KOPT-K1 (cell line): ENCODE measurements around the gene TOMM40L.
A peak's percentile ranks its signal among the peaks of the same experiment; 100 is the strongest.
"Not testable (repeated sequence)": the region's sequence is repeated elsewhere in the genome, so short reads cannot be mapped to it uniquely, and the experiment has no call there.

Source experiments
- H3K27ac ChIP-seq: fragments of 200-600 bp; sonication (generic); 2 replicates; pipeline ENCODE4 v1.5.1; 2016; ENCODE audit warnings: antibody characterized with exemption, mild to moderate bottlenecking, low read depth, low read length; ENCODE audit not compliant: poor library complexity, severe bottlenecking
- H3K36me3 ChIP-seq: fragments of 200-600 bp; sonication (generic); 2 replicates; pipeline ENCODE4 v1.5.1; 2017; ENCODE audit warnings: antibody characterized with exemption, mild to moderate bottlenecking, low read length, moderate library complexity; ENCODE audit not compliant: insufficient read depth
- H3K9me3 ChIP-seq: fragments of 200-600 bp; sonication (generic); 2 replicates; pipeline ENCODE4 v1.5.1; 2017; ENCODE audit warnings: antibody characterized with exemption, low read length, mild to moderate bottlenecking; ENCODE audit not compliant: insufficient read depth, poor library complexity, severe bottlenecking

The TOMM40L gene

DNA sequence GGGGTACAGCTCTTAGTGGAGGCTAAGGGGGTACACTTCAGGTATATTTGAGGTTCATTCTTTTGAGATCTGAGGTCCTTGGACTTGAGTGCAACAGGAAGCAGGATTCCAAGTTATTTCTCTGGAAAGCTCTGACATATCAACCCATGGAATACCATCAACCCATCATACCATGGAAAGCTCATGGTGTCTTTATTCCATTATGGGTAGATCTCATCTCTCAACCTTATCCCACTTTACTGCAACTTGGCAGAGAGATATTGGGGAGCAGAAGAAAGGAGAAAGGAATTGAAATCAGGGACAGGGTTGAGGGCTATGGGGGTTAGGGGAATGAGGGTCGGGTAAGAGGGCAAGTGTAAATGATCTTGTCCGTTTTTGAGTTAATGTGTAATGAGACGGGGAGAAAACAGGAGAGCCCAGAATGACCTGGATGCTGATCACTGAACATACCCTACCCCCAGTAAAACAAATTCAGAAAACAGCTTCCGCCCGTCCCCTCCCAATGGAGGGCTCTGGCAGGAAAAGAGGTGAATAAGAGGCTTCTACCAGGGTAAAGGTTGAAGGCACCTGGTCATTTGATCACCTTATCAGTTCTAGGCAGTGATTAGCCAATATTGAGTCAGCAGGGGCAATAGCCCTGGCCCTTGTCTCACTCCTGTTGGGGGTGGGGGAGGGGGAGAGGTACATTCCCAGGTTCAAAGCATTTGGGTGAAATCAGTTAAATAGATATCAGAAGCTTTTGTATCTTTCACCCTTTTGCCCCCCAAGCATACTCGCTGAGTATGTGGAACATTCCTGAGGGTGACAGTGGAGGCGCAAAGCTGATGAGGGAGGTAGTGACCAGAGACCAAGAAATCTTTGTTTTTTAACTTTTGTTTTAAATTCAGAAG is 1.8 kb upstream of the TOMM40L start:
- Histone ChIP-seq H3K9me3 (no peaks in the 10 kb centered on the region), H3K36me3 (peaks cover 12% of the 10 kb centered on the region), H3K27ac (no peak overlapping the region)

DNA sequence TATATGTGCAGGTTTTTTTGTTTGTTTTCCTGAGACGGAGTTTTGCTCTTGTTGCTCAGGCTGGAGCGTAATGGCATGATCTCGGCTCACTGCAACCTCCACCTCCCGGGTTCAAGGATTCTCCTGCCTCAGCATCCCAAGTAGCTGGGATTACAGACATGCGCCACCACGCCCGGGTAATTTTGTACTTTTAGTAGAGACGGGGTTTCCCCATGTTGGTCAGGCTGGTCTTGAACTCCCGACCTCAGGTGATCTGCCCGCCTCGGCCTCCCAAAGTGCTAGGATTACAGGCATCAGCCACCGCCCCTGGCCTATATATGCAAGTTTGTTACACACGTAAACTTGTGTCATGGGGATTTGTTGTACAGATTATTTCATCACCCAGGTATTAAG is 1.2 kb upstream of the TOMM40L start:
- Histone ChIP-seq H3K36me3 (peaks cover 18% of the 10 kb centered on the region), H3K27ac (peak overlapping the region; percentile 33)
- H3K9me3 ChIP-seq = not testable (repeated sequence)

DNA sequence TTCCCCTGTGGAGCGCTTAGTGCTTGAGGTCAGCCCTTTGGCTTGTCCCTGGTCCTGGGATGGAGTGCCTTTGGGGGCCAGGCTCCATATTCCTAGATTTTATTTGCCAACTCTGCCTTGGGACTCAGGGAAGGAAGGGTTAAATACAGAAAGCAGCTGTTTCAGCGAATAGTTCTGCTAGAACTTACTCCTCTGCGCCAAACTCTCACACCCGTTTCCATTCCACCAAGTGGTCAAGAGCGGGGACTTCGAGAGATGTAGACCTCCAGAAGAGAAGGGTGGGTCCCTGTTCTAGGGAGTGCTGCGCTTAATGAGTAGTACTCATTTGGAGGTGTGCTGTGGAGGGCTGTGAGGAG is 704 bp upstream of the TOMM40L start:
- Histone ChIP-seq H3K27ac (peak overlapping the region; percentile 33), H3K36me3 (peaks cover 23% of the 10 kb centered on the region), H3K9me3 (no peaks in the 10 kb centered on the region)

DNA sequence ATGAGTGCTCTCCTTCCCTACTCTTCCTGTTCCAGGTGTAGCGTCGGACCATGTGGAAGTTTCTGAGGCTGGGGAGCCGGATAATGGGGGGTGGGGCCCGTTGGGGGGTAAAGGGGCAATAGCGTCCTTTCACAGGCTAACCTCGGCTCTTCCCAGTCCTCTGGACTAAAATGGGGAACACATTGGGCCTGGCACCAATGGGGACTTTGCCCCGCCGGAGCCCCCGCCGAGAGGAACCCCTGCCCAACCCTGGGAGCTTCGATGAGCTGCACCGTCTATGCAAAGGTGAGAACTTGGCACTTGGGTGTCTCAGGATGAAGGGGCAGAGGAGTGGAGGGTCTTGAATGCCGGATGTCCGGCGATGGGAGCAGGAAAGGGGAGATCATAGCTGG is 456 bp downstream of the TOMM40L start:
- Histone ChIP-seq H3K9me3 (no peaks in the 10 kb centered on the region), H3K36me3 (peaks cover 25% of the 10 kb centered on the region), H3K27ac (peak overlapping the region; percentile 66)

DNA sequence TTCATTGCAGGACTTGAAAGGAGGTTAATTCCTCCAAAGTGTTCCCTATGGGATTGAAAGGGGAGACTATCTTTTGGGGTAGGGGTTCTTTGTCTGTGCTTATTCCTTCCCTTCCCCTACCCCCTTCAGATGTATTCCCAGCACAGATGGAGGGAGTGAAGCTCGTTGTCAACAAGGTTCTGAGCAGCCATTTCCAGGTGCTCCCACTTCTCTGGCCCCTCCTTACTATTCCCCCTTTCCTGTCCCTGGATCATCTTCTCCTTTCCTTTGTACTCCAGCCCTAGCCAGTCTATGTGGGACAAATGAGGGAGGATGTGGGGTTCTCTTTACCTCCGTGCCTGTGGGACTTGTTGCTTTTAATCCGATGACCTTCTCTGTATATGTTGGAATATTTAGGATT is 899 bp downstream of the TOMM40L start:
- peaks cover 25% of the 10 kb centered on the region for H3K36me3 ChIP-seq
- H3K27ac ChIP-seq = peak overlapping the region; percentile 66
- H3K9me3 ChIP-seq = no peaks in the 10 kb centered on the region

DNA sequence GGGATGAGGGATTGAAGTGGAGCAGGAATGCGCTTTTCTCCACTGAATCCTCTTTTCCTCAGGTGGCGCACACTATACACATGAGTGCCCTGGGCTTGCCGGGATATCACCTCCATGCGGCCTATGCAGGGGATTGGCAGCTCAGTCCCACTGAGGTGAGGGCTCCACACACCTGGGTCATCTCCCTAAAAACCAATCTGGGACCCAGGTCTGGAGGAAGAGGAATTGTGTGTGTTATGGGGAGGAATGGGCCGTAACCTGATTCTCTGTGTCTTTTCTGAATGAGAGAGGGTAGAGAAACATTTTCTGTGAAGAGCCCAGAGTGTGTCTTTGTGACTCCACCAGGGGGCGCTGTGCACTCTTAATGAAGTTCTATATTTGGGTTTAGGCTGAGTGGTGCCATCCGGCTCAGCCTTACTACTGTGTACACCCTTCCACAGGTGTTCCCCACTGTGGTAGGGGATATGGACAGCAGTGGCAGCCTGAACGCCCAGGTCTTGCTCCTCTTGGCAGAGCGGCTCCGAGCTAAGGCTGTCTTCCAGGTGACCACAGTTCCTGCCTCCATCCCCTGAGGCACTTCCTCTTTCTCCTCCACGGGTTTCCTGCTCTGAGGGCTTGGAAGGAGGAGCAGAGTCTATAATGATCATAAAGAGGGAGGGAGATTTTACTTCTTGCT is 1.5 kb downstream of the TOMM40L start:
- no peaks in the 10 kb centered on the region for H3K9me3 ChIP-seq
- H3K27ac ChIP-seq = peak overlapping the region; percentile 66
- H3K36me3 ChIP-seq = peaks cover 25% of the 10 kb centered on the region

DNA sequence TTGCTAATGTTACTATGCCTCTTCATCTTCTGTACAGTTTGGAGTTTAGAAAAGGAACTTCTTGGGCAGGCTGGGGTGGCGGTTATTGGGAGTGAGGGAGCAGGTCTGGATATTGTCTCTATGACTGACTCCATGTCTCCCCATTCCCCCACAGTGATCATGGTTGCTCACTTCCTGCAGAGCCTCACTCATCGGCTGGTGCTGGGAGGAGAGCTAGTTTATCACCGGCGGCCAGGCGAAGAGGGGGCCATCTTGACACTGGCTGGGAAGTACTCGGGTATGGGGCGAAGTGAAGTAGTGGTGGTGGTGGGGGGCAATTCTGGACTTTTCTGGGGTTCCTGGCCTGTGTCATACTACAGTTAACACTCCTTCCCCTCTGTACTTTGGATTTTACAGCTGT is 2.2 kb downstream of the TOMM40L start:
- Histone ChIP-seq H3K27ac (peak overlapping the region; percentile 66), H3K9me3 (no peaks in the 10 kb centered on the region), H3K36me3 (peaks cover 25% of the 10 kb centered on the region)

DNA sequence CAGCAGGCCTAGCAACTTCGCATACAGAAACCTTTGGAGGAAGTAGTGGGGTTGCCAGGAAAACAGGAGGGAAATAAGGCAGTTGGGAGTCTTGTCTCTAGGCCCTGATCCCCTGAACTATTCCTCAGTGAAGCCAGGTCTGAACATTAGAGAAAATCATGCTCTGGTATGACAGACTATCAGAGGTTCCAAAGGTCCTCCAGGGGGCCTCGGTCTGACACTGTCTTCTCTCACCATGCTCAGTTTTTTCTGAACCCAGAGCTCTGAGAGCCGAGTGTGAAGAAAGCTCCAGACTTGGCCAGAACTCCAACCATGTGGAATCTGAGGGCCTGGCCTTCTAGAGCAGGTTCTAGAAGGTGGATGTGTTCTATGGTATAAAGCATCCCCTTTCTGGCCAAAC is 4.0 kb downstream of the TOMM40L start:
- H3K27ac ChIP-seq = no peak overlapping the region
- no peaks in the 10 kb centered on the region for H3K9me3 ChIP-seq
- H3K36me3 ChIP-seq = peaks cover 25% of the 10 kb centered on the region

DNA sequence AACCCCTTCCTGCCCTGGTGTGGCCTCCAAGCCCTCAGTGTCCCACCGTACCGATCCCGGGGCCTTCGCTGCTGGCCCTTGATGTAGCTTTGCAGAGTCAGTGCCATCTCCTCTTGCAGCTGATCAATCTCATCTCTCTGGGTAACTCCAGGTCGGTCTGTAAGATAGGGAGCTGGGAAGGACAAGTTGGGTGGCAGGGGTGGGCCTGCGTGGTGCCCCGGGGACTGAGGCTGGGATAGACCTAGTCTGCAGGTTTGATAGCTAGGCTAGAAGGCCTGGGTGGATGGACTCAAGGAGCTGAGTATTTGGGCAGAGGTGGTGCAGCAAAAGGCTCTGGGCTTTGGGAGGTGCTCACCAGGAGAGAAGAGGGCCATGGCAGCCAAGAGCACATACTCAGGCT is 4.9 kb downstream of the TOMM40L start:
- Histone ChIP-seq H3K9me3 (no peaks in the 10 kb centered on the region), H3K36me3 (peaks cover 25% of the 10 kb centered on the region), H3K27ac (no peak overlapping the region)

DNA sequence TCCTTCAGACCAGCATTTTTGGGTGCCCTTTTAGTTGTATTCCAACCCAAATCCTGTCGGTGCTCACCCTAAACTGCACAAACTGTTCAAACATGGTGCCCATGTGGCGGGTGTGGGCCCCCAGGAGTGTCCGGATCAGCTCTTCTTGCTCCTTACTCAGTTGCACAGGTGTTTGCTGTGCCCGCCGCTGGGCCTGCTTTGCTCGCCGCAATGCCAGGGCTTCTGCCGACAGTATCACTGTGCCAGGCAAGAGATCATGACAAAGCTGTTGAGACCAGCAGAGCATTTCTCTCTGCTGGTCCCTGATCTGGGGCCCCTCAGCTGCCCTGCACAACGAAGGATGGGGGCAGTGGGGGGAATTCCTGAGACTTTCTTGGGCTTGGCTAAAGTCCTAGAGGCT is 7.2 kb downstream of the TOMM40L start:
- Histone ChIP-seq H3K36me3 (peaks cover 23% of the 10 kb centered on the region), H3K9me3 (no peaks in the 10 kb centered on the region), H3K27ac (no peak overlapping the region)

DNA sequence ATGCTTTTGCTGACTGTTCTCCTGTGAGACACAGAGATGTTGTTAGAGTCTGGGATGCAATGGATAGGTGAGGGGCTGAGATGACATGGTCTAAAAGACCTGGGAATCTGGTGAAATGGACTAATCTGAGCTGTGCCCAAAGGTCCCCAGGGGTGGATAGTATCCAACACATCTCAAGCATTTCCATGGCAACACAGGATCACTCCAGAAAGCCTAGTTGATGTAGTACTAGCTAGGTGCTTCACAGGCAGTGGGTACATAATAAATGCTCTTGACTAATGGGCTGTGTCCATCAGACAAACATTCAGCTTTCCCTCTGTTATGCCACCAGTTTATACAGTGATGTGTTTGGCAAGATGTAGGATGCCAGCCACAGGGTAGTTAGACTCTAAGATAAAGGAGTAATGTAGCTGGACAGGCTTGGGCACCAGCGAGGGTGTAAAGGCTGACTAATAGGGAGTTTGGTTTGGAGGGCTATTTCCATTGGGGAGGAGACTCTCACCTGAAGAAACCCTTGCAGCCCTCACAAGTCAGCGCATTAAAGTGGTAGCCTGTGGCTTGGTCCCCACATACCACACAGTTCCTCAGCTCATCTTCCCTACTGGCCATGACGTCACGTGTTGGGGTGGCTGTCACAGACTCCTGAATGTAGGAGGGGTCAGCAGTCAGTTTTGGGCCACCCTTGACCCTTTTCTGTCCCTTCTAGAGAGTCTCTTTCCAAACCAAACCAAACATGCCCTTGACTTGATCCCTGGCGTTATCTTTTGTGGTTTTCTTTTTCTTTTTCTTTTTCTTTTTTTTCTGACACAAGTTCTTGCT is 10.3 kb downstream of the TOMM40L start:
- Histone ChIP-seq H3K9me3 (no peaks in the 10 kb centered on the region), H3K36me3 (no peaks in the 10 kb centered on the region), H3K27ac (no peak overlapping the region)

DNA sequence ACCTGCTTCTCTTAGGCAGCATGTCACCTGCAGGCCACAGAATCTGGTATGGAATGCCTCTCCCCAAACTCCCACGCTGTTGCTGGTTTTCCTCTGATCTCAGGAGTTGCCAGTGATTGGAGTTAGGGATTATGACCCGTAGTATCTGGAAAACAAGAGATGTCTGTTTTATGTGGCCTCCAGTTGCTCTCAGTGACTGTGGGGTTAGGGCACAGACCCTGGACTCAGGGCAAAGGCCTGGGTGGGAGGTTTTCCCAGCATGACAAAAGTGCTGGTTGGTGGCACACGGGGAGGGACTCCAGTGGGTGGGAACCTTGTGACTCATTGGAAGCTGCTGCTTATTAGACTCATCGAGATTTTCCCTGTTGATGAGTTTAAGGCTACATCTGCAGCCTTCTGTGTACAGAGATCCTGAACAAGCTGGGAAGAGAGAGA is 12.2 kb downstream of the TOMM40L start, which contains the start of gene NR1I3:
NR1I3 (minus strand) TSS at position 165 of the 435 bp plus-strand sequence. CDS start 1,638 bp downstream, outside the sequence.
- Histone ChIP-seq H3K9me3 (no peaks in the 10 kb centered on the region), H3K36me3 (no peaks in the 10 kb centered on the region), H3K27ac (no peak within 1 kb of the TSS)

DNA sequence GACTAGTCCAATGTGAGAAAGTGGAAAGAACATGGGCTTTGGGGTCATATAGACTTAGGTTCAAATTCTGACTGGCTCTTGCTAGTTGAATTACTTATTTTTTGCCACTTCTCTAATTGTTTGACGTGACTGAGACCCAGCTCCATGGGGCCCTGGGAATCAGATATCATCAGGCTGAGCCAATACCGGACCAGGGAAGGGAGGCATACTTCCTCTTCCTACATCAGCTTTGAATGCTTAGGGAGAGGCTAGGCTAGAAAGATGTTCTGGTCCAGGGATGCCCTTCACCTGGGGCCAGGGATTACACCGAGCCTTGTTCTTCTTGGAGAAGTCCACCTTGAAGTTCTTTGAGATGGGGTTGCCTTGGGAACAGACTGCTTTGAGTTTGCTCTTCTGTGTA is 15.8 kb downstream of the TOMM40L start:
- H3K27ac ChIP-seq = no peak overlapping the region
- no peaks in the 10 kb centered on the region for H3K9me3 ChIP-seq
- H3K36me3 ChIP-seq = no peaks in the 10 kb centered on the region

DNA sequence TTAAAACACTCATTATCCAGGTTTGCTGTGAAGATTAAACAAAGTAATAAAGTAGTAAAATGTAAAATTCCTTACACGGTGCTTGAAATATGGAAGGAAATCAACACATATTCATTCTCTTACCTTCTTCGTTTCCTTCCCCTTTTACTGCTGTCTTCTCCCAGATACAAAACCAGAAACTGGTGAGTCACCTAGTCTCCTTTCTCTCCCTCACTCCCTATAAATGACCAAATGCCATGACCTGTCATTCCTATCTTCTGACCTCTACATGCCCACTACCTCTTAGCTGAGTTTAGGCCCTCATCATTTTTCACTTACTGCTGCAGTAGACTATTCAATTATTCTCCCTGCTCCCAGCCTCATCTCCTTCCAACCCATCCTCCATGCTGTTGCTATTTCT is 16.5 kb downstream of the TOMM40L start:
- H3K36me3 ChIP-seq = no peaks in the 10 kb centered on the region
- H3K9me3 ChIP-seq = no peaks in the 10 kb centered on the region
- no peak overlapping the region for H3K27ac ChIP-seq

DNA sequence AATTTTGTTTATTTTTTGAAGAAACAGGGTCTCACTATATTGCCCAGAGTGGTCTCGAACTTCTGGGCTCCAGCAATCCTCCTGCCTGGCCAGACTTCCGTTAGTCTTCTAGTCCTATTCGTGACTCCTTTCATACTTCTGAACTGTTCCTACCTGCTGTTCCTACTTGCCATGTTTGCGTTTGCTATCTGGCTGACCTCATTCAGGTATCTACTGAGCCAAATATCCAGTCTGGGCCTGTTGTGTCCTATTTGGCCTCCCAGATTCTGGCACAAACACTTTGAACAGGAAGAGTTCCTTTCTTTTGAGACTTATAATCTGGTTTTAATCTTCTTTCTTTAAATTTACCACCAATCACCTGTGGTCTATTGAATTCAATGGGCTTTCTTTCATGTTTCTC is 19.0 kb downstream of the TOMM40L start:
- Histone ChIP-seq H3K9me3 (no peaks in the 10 kb centered on the region), H3K27ac (no peak overlapping the region)

More for the DNA sequence above, 19.0 kb downstream of the TOMM40L start:
- H3K36me3 ChIP-seq = no peaks in the 10 kb centered on the region
